ENCODE measurements around the gene CALU. TPM values are rescaled to one million over a fixed set of nuclear protein-coding genes. Genes with fewer than 3 reads are reported as not detected.
A peak's percentile ranks its signal among the peaks of the same experiment; 100 is the strongest.

CALU gene
- total RNA-seq, 2 experiments from 2014 or later, result 28.4 to 29.9 TPM

- DNase-seq (peak in 1 of 14 experiments; percentile 1), ATAC-seq (ENCODE audit: poor library complexity) (no peak)
- no peak for TF ChIP-seq CTCF (IDR thresholded peaks at IDR 0.05)
- no peaks in the 10 kb centered on the region for H3K36me3 ChIP-seq (ENCODE audit: insufficient read depth, low read length)
- ChIA-PET POLR2A (interaction anchor here (0.6 to 2.6 kb wide), 9 partner anchors 9 to 395 kb away, joined by 3 to 23 read pairs (median 4); partner anchors contain the start of genes ATP6V1F, RBM28 and TNPO3), CTCF (interaction anchor here (1.0 to 1.7 kb wide), 3 partner anchors 20 to 353 kb away, joined by 3 to 4 read pairs (median 3); no protein-coding TSS in a partner anchor)
- intact Hi-C loops (cut with DNase I, micrococcal nuclease), result loop anchor here in 1 of 2 experiments (1.0 to 10.0 kb wide), 3 partner anchors 53 to 1084 kb away; partner anchors contain the start of genes ATP6V1F, CCDC136 and SND1
- H3K27ac Mint-ChIP-seq, result peak overlapping the region; percentile 96
- no peaks in the 10 kb centered on the region for H3K27me3 ChIP-seq (ENCODE audit: control insufficient read depth in 1 of 2, insufficient read depth in 2 of 2, low read length in 2 of 2)
- H3K4me3 ChIP-seq (ENCODE audit: low read length), result peak overlapping the region; percentile 97
- H3K4me1 ChIP-seq (ENCODE audit: insufficient read depth, low read length), result peaks cover 19% of the 10 kb centered on the region
- peaks cover 15% of the 10 kb centered on the region for H3K36me3 Mint-ChIP-seq (ENCODE audit: low read depth)
- no peaks in the 10 kb centered on the region for H3K9me3 ChIP-seq (ENCODE audit: control insufficient read depth in 1 of 2, insufficient read depth in 1 of 2, low read length in 2 of 2)
- H3K27me3 Mint-ChIP-seq, result no peaks in the 10 kb centered on the region
- no peaks in the 10 kb centered on the region for H3K9me3 Mint-ChIP-seq
- peaks cover 42% of the 10 kb centered on the region for H3K4me1 Mint-ChIP-seq (ENCODE audit: low read depth)
- peak overlapping the region; percentile 76 to 80 for H3K27ac ChIP-seq (ENCODE audit: low read depth in 1 of 2, low read length in 2 of 2)
- H3K4me3 Mint-ChIP-seq, result peak overlapping the region; percentile 100
These were observed 550 bp upstream of the CALU start for GRCh38 chr7:128738570-128739047.

- TF ChIP-seq CTCF (IDR thresholded peaks at IDR 0.05), result no peak
These were observed 977 bp downstream of the CALU start for GRCh38 chr7:128739990-128740682.

GRCh38 chr7:128740996-128741395 lies 1.8 kb downstream of the CALU start:
- no peak overlapping the region for H3K4me3 Mint-ChIP-seq
- ChIA-PET CTCF (interaction anchor here (0.5 to 1.3 kb wide), 3 partner anchors 10 to 302 kb away, joined by 3 read pairs; no protein-coding TSS in a partner anchor), POLR2A (no interaction called here)
- ATAC-seq (ENCODE audit: poor library complexity), result no peak
- H3K9me3 Mint-ChIP-seq, result no peaks in the 10 kb centered on the region
- H3K27me3 Mint-ChIP-seq, result no peaks in the 10 kb centered on the region
- no peak for DNase-seq
- Histone ChIP-seq H3K4me1 (ENCODE audit: insufficient read depth, low read length) (peaks cover 19% of the 10 kb centered on the region), H3K27me3 (ENCODE audit: control insufficient read depth in 1 of 2, insufficient read depth in 2 of 2, low read length in 2 of 2) (no peaks in the 10 kb centered on the region), H3K27ac (ENCODE audit: low read depth in 1 of 2, low read length in 2 of 2) (no peak overlapping the region), H3K9me3 (ENCODE audit: control insufficient read depth in 1 of 2, insufficient read depth in 1 of 2, low read length in 2 of 2) (no peaks in the 10 kb centered on the region), H3K4me3 (ENCODE audit: low read length) (no peak overlapping the region), H3K36me3 (ENCODE audit: insufficient read depth, low read length) (peaks cover 2% of the 10 kb centered on the region)
- no peak for TF ChIP-seq CTCF (IDR thresholded peaks at IDR 0.05)
- intact Hi-C loops (cut with DNase I, micrococcal nuclease), result loop anchor here in 1 of 2 experiments (5.0 to 10.0 kb wide), 2 partner anchors 311 to 1156 kb away; partner anchors contain the start of genes ARF5 and GCC1
- H3K4me1 Mint-ChIP-seq (ENCODE audit: low read depth), result peaks cover 60% of the 10 kb centered on the region
- peaks cover 27% of the 10 kb centered on the region for H3K36me3 Mint-ChIP-seq (ENCODE audit: low read depth)
- H3K27ac Mint-ChIP-seq, result peak overlapping the region; percentile 22

More at GRCh38 chr7:128739990-128740682, 977 bp downstream of the CALU start:
- CTCF ChIA-PET, result interaction anchor here (1.3 kb wide), 1 partner anchor 143 kb away, joined by 4 read pairs; no protein-coding TSS in a partner anchor
- H3K36me3 Mint-ChIP-seq (ENCODE audit: low read depth), result peaks cover 22% of the 10 kb centered on the region
- intact Hi-C loops (cut with DNase I, micrococcal nuclease), result loop anchor here in 1 of 2 experiments (1.0 to 10.0 kb wide), 5 partner anchors 51 to 1155 kb away; partner anchors contain the start of genes ARF5, ATP6V1F, CCDC136 and GCC1
- H3K9me3 ChIP-seq (ENCODE audit: control insufficient read depth in 1 of 2, insufficient read depth in 1 of 2, low read length in 2 of 2), result no peaks in the 10 kb centered on the region
- POLR2A ChIA-PET, result interaction anchor here (0.6 to 2.6 kb wide), 9 partner anchors 8 to 315 kb away, joined by 3 to 23 read pairs (median 7); partner anchors contain the start of genes ATP6V1F and TNPO3
- H3K4me3 Mint-ChIP-seq, result peak overlapping the region; percentile 100
- peak overlapping the region; percentile 97 for H3K4me3 ChIP-seq (ENCODE audit: low read length)
- H3K4me1 Mint-ChIP-seq (ENCODE audit: low read depth), result peaks cover 52% of the 10 kb centered on the region
- peaks cover 19% of the 10 kb centered on the region for H3K4me1 ChIP-seq (ENCODE audit: insufficient read depth, low read length)
- DNase-seq, result no peak
- H3K27me3 Mint-ChIP-seq, result no peaks in the 10 kb centered on the region
- H3K27ac Mint-ChIP-seq, result peak overlapping the region; percentile 96
- H3K36me3 ChIP-seq (ENCODE audit: insufficient read depth, low read length), result peaks cover 2% of the 10 kb centered on the region
- no peaks in the 10 kb centered on the region for H3K27me3 ChIP-seq (ENCODE audit: control insufficient read depth in 1 of 2, insufficient read depth in 2 of 2, low read length in 2 of 2)
- ATAC-seq (ENCODE audit: poor library complexity), result no peak
- H3K27ac ChIP-seq (ENCODE audit: low read depth in 1 of 2, low read length in 2 of 2), result peak overlapping the region; percentile 80 to 93
- H3K9me3 Mint-ChIP-seq, result no peaks in the 10 kb centered on the region
